Mesenchymal stem cell (in vitro differentiated cells and primary cell): Measurements from ENCODE around the gene NOP56. TPM values are rescaled to one million over a fixed set of nuclear protein-coding genes. Genes with fewer than 3 reads are reported as not detected.
A peak's percentile ranks its signal among the peaks of the same experiment; 100 is the strongest.

Source experiments
- DNase-seq: peaks from one replicate; pipeline ENCODE4 v3.0.0-alpha.2; 2013
- H2AFZ ChIP-seq: one replicate; pipeline ENCODE4 v1.6.1; 2013; ENCODE audit warnings: low read depth, mild to moderate bottlenecking, control low read depth, inconsistent platforms, low read length, moderate library complexity
- H2AK5ac ChIP-seq: 2 replicates; pipeline ENCODE4 v1.6.1; 2013; ENCODE audit warnings: low read length, moderate library complexity, mild to moderate bottlenecking, inconsistent platforms; ENCODE audit not compliant: severe bottlenecking
- H2BK120ac ChIP-seq: one replicate; pipeline ENCODE4 v1.6.1; 2013; ENCODE audit warnings: low read depth, mild to moderate bottlenecking, inconsistent platforms, low read length, moderate library complexity
- H2BK12ac ChIP-seq, 2 experiments: one replicate each; pipeline ENCODE4 v1.6.1; 2013; ENCODE audit warnings: inconsistent platforms in 2 of 2, low read length in 2 of 2, mild to moderate bottlenecking in 2 of 2, moderate library complexity in 2 of 2, control low read depth in 1 of 2
- H2BK15ac ChIP-seq: one replicate; pipeline ENCODE4 v1.6.1; 2013; ENCODE audit warnings: mild to moderate bottlenecking, low read depth, inconsistent platforms; ENCODE audit not compliant: poor library complexity, severe bottlenecking
- H2BK5ac ChIP-seq: 2 replicates; pipeline ENCODE4 v1.6.1; 2013; ENCODE audit warnings: low read depth, mild to moderate bottlenecking, low read length, control low read depth, inconsistent platforms; ENCODE audit not compliant: poor library complexity, severe bottlenecking
- H3K14ac ChIP-seq, 2 experiments: one replicate each; pipeline ENCODE4 v1.6.1; 2013; ENCODE audit warnings: inconsistent platforms in 2 of 2, low read length in 2 of 2, control low read depth in 1 of 2, mild to moderate bottlenecking in 1 of 2, moderate library complexity in 1 of 2
- H3K18ac ChIP-seq, 2 experiments: one replicate each; pipeline ENCODE4 v1.6.1; 2013; ENCODE audit warnings: inconsistent platforms in 2 of 2, low read length in 2 of 2, control low read depth in 1 of 2, low read depth in 1 of 2, mild to moderate bottlenecking in 1 of 2
- H3K23ac ChIP-seq, 2 experiments: one replicate each; pipeline ENCODE4 v1.6.1; 2013; ENCODE audit warnings: inconsistent platforms in 2 of 2, low read length in 2 of 2, mild to moderate bottlenecking in 2 of 2, moderate library complexity in 2 of 2, control low read depth in 1 of 2
- H3K27ac ChIP-seq: 2 replicates; pipeline ENCODE4 v1.5.1; 2013; ENCODE audit warnings: mild to moderate bottlenecking, moderate library complexity, low read length, control low read depth, inconsistent platforms; ENCODE audit not compliant: poor library complexity, severe bottlenecking
- H3K27me3 ChIP-seq, 2 experiments: 2 replicates each; pipeline versions ENCODE4 v1.6.1 to v1.7.0; 2013; ENCODE audit warnings: low read length in 2 of 2, mild to moderate bottlenecking in 2 of 2, moderate library complexity in 2 of 2, control low read depth in 1 of 2, inconsistent platforms in 1 of 2; ENCODE audit not compliant: control insufficient read depth in 1 of 2, insufficient read depth in 1 of 2
- H3K36me3 ChIP-seq, 2 experiments: 2 replicates each; pipeline versions ENCODE4 v1.6.1 to v1.7.0; 2013; ENCODE audit warnings: low read length in 2 of 2, control low read depth in 1 of 2, inconsistent platforms in 1 of 2, low read depth in 1 of 2, mild to moderate bottlenecking in 1 of 2; ENCODE audit not compliant: insufficient read depth in 2 of 2, control insufficient read depth in 1 of 2
- H3K4ac ChIP-seq, 2 experiments: one replicate each; pipeline ENCODE4 v1.6.1; 2013; ENCODE audit warnings: inconsistent platforms in 2 of 2, low read length in 2 of 2, mild to moderate bottlenecking in 2 of 2, moderate library complexity in 2 of 2, control low read depth in 1 of 2, low read depth in 1 of 2
- H3K4me1 ChIP-seq: 2 replicates; pipeline ENCODE4 v1.6.1; 2013; ENCODE audit warnings: low read depth, low read length, control low read depth; ENCODE audit not compliant: control insufficient read depth, insufficient read depth
- H3K4me2 ChIP-seq: 2 replicates; pipeline ENCODE4 v1.6.1; 2013; ENCODE audit warnings: low read length, mild to moderate bottlenecking, inconsistent platforms; ENCODE audit not compliant: poor library complexity, severe bottlenecking
- H3K4me3 ChIP-seq, 2 experiments: 2 replicates each; pipeline versions ENCODE4 v1.5.1 to v1.7.0; 2013; ENCODE audit warnings: low read length in 2 of 2, mild to moderate bottlenecking in 2 of 2, control low read depth in 1 of 2, low read depth in 1 of 2; ENCODE audit not compliant: insufficient read depth in 1 of 2
- H3K79me1 ChIP-seq: replicated peaks from 2 replicates; pipeline ENCODE4 v1.6.1; 2013; ENCODE audit warnings: mild to moderate bottlenecking, control low read depth, low read length, inconsistent platforms; ENCODE audit not compliant: poor library complexity, severe bottlenecking
- H3K9ac ChIP-seq: 2 replicates; pipeline ENCODE4 v1.7.0; 2013; ENCODE audit warnings: mild to moderate bottlenecking, low read length, moderate library complexity
- H3K9me3 ChIP-seq: 2 replicates; pipeline ENCODE4 v1.7.0; 2013; ENCODE audit warnings: mild to moderate bottlenecking, low read length; ENCODE audit not compliant: control insufficient read depth
- H4K8ac ChIP-seq: one replicate; pipeline ENCODE4 v1.6.1; 2013; ENCODE audit warnings: inconsistent platforms, mild to moderate bottlenecking, low read length, moderate library complexity
- H4K91ac ChIP-seq: one replicate; pipeline ENCODE4 v1.6.1; 2013; ENCODE audit warnings: mild to moderate bottlenecking, low read length, inconsistent platforms
- WGBS: methylation state at CpG from one replicate; pipeline ENCODE4 v1.1.7; 2013; ENCODE audit warnings: mixed read lengths; 5-methylcytosine and 5-hydroxymethylcytosine counted together
- small RNA-seq: library from polyadenylated mRNA; stranded (forward); fragments of <200 nt; extraction: miRNeasy Mini kit (QIAGEN cat#:217004); gene quantifications from one replicate; pipeline ENCODE3, GENCODE V24; 2013; ENCODE audit warnings: low read depth

The NOP56 gene

GRCh38 chr20:2707353-2708072 is 55.1 kb downstream of the NOP56 start:
- WGBS: 66% methylated on average over 12 of the region's 12 CpGs
- Histone ChIP-seq H3K4me3 (no peak overlapping the region), H4K8ac (peak overlapping the region; percentile 17), H3K27ac (no peak overlapping the region), H3K14ac (no peak overlapping the region), H3K4me2 (no peak overlapping the region), H3K4me1 (peaks cover 5% of the 10 kb centered on the region), H4K91ac (no peak overlapping the region), H2AFZ (no peak overlapping the region), H2BK12ac (no peak overlapping the region), H2BK120ac (no peak overlapping the region), H3K23ac (no peak overlapping the region), H3K79me1 (no peaks in the 10 kb centered on the region), H2BK15ac (no peak overlapping the region), H3K9me3 (no peaks in the 10 kb centered on the region), H3K18ac (no peak overlapping the region), H3K9ac (no peak overlapping the region), H3K27me3 (peaks cover 86 to 94% of the 10 kb centered on the region in 2 experiments), H2AK5ac (no peak overlapping the region), H3K4ac (no peak overlapping the region), H3K36me3 (no peaks in the 10 kb centered on the region), H2BK5ac (no peak overlapping the region)
- DNase-seq: no peak

Small RNAs within 50 kb of the gene (small RNA-seq; reads per million reads assigned to genes)
- gene SNORA51 (not detected), gene SNORD110 (not detected), gene SNORD56 (not detected), gene SNORD57 (not detected), gene SNORD86 (not detected)
